Nephron progenitor cell (in vitro differentiated cells): Measurements from ENCODE around the gene A4GALT.
A peak's percentile ranks its signal among the peaks of the same experiment; 100 is the strongest.

Experiments
- DNase-seq: peaks from one replicate; pipeline ENCODE4 v3.0.0; 2021
- H3K27ac Mint-ChIP-seq: 2 replicates; pipeline ENCODE4 v1.8.0; 2021; ENCODE audit warnings: mild to moderate bottlenecking, moderate library complexity, mixed read lengths
- H3K27me3 Mint-ChIP-seq: 2 replicates; pipeline ENCODE4 v1.8.0; 2021; ENCODE audit warnings: mild to moderate bottlenecking, low read depth, mixed read lengths; ENCODE audit not compliant: poor library complexity
- H3K36me3 Mint-ChIP-seq: 2 replicates; pipeline ENCODE4 v1.8.0; 2021; ENCODE audit warnings: low read depth, mixed read lengths
- H3K4me1 Mint-ChIP-seq: 2 replicates; pipeline ENCODE4 v1.8.0; 2021; ENCODE audit warnings: mixed read lengths
- H3K4me3 Mint-ChIP-seq: 2 replicates; pipeline ENCODE4 v1.8.0; 2021; ENCODE audit warnings: mild to moderate bottlenecking, moderate library complexity, mixed read lengths
- H3K9me3 Mint-ChIP-seq: 2 replicates; pipeline ENCODE4 v1.8.0; 2021; ENCODE audit warnings: mild to moderate bottlenecking, moderate library complexity, mixed read lengths
- TF ChIP-seq, protein P1 (sequence below): fragments of 200-600 bp; sonication (generic); IDR thresholded peaks from 2 replicates; pipeline ENCODE4 v1.5.0; 2021; ENCODE audit warnings: antibody characterized with exemption

The A4GALT gene, protein sequence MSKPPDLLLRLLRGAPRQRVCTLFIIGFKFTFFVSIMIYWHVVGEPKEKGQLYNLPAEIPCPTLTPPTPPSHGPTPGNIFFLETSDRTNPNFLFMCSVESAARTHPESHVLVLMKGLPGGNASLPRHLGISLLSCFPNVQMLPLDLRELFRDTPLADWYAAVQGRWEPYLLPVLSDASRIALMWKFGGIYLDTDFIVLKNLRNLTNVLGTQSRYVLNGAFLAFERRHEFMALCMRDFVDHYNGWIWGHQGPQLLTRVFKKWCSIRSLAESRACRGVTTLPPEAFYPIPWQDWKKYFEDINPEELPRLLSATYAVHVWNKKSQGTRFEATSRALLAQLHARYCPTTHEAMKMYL

DNA sequence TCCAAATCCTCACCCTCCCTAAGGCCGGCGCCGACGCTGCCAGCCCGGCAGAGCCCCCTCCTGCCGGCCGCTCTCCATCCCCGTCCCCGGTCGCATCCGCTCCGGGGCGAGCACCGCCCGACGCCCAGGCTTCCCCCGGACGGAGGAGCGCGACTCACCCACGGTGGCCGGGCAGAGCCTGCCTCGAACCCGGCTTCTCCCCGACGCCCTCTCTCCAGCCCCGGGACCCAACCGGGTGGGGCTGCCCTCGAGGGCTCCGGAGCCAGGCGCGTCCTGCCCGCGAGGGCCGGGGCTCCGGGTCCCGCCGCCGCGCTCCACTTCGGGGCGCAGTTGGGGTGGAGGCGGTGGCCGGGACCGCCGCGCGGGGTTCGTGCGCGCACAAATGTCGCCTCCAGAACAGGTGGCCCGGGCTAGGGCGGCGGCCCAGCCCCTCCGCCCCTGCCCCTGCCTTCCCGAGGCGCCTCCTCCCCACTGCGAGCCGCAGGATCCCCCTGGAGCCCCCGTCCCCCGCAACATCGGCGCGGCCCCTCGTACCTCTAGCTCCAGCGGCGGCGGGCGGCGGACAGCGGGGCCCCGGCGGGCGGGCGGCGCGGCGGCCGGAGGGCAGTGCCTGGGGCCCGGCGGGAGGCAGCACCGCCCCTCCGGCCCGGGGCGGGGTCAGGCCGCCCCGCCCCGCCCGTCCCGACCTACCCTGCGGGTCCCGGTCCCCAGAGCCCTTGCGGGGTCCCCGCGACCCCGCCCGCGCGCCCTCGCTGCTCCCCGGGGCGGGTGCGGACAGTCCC, at the start of gene A4GALT:
Gene A4GALT (minus strand): TSS at position 608 of the 782 bp plus-strand sequence. CDS start 26,919 bp downstream, outside the sequence.
- DNase-seq = peak; percentile 62
- TF ChIP-seq, protein P1, sequence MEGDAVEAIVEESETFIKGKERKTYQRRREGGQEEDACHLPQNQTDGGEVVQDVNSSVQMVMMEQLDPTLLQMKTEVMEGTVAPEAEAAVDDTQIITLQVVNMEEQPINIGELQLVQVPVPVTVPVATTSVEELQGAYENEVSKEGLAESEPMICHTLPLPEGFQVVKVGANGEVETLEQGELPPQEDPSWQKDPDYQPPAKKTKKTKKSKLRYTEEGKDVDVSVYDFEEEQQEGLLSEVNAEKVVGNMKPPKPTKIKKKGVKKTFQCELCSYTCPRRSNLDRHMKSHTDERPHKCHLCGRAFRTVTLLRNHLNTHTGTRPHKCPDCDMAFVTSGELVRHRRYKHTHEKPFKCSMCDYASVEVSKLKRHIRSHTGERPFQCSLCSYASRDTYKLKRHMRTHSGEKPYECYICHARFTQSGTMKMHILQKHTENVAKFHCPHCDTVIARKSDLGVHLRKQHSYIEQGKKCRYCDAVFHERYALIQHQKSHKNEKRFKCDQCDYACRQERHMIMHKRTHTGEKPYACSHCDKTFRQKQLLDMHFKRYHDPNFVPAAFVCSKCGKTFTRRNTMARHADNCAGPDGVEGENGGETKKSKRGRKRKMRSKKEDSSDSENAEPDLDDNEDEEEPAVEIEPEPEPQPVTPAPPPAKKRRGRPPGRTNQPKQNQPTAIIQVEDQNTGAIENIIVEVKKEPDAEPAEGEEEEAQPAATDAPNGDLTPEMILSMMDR = no peak
- peaks cover 47% of the 10 kb centered on the region for H3K4me1 Mint-ChIP-seq
- H3K36me3 Mint-ChIP-seq = no peaks in the 10 kb centered on the region
- no peak within 1 kb of the TSS for H3K27ac Mint-ChIP-seq
- H3K9me3 Mint-ChIP-seq = no peaks in the 10 kb centered on the region
- peaks cover 79% of the 10 kb centered on the region for H3K27me3 Mint-ChIP-seq
- peak within 1 kb of the TSS; percentile 81 for H3K4me3 Mint-ChIP-seq

GRCh38 chr22:42770448-42770726, 49.7 kb upstream of the A4GALT start:
- Mint-ChIP-seq H3K4me3 (no peak overlapping the region), H3K36me3 (no peaks in the 10 kb centered on the region), H3K27me3 (no peaks in the 10 kb centered on the region), H3K9me3 (no peaks in the 10 kb centered on the region), H3K4me1 (peaks cover 54% of the 10 kb centered on the region), H3K27ac (peak overlapping the region; percentile 91)
- no peak for DNase-seq
- TF ChIP-seq, protein P1 = no peak

- DNase-seq = peak; percentile 46
- Mint-ChIP-seq H3K36me3 (no peaks in the 10 kb centered on the region), H3K4me3 (peak overlapping the region; percentile 58), H3K27me3 (peaks cover 2% of the 10 kb centered on the region), H3K9me3 (no peaks in the 10 kb centered on the region), H3K4me1 (peaks cover 60% of the 10 kb centered on the region), H3K27ac (peak overlapping the region; percentile 91)
- TF ChIP-seq, protein P1 = no peak
These were observed 49.1 kb upstream of the A4GALT start for GRCh38 chr22:42769574-42770447.

GRCh38 chr22:42769238-42769573, 48.5 kb upstream of the A4GALT start:
- DNase-seq = no peak
- Mint-ChIP-seq H3K9me3 (no peaks in the 10 kb centered on the region), H3K27ac (no peak overlapping the region), H3K36me3 (no peaks in the 10 kb centered on the region), H3K4me1 (peaks cover 65% of the 10 kb centered on the region), H3K4me3 (no peak overlapping the region), H3K27me3 (peaks cover 2% of the 10 kb centered on the region)
- TF ChIP-seq, protein P1 = no peak

GRCh38 chr22:42768385-42769035, 47.8 kb upstream of the A4GALT start:
- DNase-seq = no peak
- TF ChIP-seq, protein P1 = no peak
- H3K36me3 Mint-ChIP-seq = no peaks in the 10 kb centered on the region
- peaks cover 2% of the 10 kb centered on the region for H3K27me3 Mint-ChIP-seq
- H3K4me3 Mint-ChIP-seq = no peak overlapping the region
- peaks cover 63% of the 10 kb centered on the region for H3K4me1 Mint-ChIP-seq
- H3K27ac Mint-ChIP-seq = peak overlapping the region; percentile 92
- no peaks in the 10 kb centered on the region for H3K9me3 Mint-ChIP-seq
